K562 (cell line): ENCODE results near the gene CRADD. TPM values are rescaled to one million over a fixed set of nuclear protein-coding genes. Genes with fewer than 3 reads are reported as not detected.
A peak's percentile ranks its signal among the peaks of the same experiment; 100 is the strongest.

Experiments used
- DMBX1 ChIP-seq: fragments of 250-450 bp; sonication (Bioruptor Pico); IDR thresholded peaks from 2 replicates; pipeline ENCODE4 v1.8.0; 2022; ENCODE audit warnings: inconsistent platforms, mild to moderate bottlenecking, moderate library complexity, borderline replicate concordance
- KLF1 ChIP-seq: fragments of 450-650 bp; IDR thresholded peaks from 2 replicates; pipeline ENCODE4 v1.6.1; 2016; ENCODE audit warnings: missing genetic modification characterization, missing compliant biosample characterization
- KLF13 ChIP-seq: fragments of 450-650 bp; IDR thresholded peaks from 2 replicates; pipeline ENCODE4 v1.6.1; 2016; ENCODE audit warnings: missing genetic modification characterization, low read depth, mild to moderate bottlenecking, missing compliant biosample characterization, moderate library complexity, borderline replicate concordance
- MECOM ChIP-seq: fragments of 250-450 bp; sonication (Bioruptor Pico); IDR thresholded peaks from 2 replicates; pipeline ENCODE4 v1.8.0; 2022; ENCODE audit warnings: inconsistent platforms
- MEIS2 ChIP-seq: fragments of 450-650 bp; IDR thresholded peaks from 2 replicates; pipeline ENCODE4 v1.6.1; 2014; ENCODE audit warnings: mild to moderate bottlenecking; ENCODE audit not compliant: partially characterized antibody
- RAD21 ChIP-seq, 2 experiments: fragments of 250-450 bp in 1 of 2; fragments of 450-650 bp in 1 of 2; sonication (Bioruptor Pico) in 1 of 2; formaldehyde crosslinking in 1 of 2; IDR thresholded peaks in 1 of 2; conservative IDR thresholded peaks in 1 of 2; 2 replicates each; pipeline versions ENCODE4 v1.4.0 to v1.8.0; 2020 to 2022; ENCODE audit warnings: mild to moderate bottlenecking in 2 of 2, moderate library complexity in 1 of 2
- RCOR1 ChIP-seq, 2 experiments: IDR thresholded peaks; 2 replicates each; pipeline ENCODE4 v1.6.1; 2012; ENCODE audit warnings: low read depth in 2 of 2, low read length in 2 of 2, borderline replicate concordance in 1 of 2, improper control_type of control experiment in 1 of 2
- REST ChIP-seq, 2 experiments: fragments of 450-650 bp; formaldehyde crosslinking in 1 of 2; IDR thresholded peaks; 2 replicates each; pipeline versions ENCODE4 v1.4.0 to v1.6.1; 2014 to 2020; ENCODE audit warnings: mild to moderate bottlenecking in 2 of 2, borderline replicate concordance in 1 of 2, low read depth in 1 of 2
- SIN3B ChIP-seq: fragments of 450-650 bp; IDR thresholded peaks from 2 replicates; pipeline ENCODE4 v1.6.1; 2017; ENCODE audit warnings: low read depth, mild to moderate bottlenecking, moderate library complexity
- THAP7 ChIP-seq: fragments of 250-450 bp; sonication (Bioruptor Pico); IDR thresholded peaks from 2 replicates; pipeline ENCODE4 v1.5.0; 2021
- ZNF143 ChIP-seq: sonication (generic); formaldehyde crosslinking; IDR thresholded peaks from 2 replicates; pipeline ENCODE4 v1.9.0; 2022; ENCODE audit warnings: mild to moderate bottlenecking, missing genetic modification reagents
- ZNF586 ChIP-seq: fragments of 450-650 bp; formaldehyde crosslinking; conservative IDR thresholded peaks from 2 replicates; pipeline ENCODE4 v1.4.0; 2020; ENCODE audit warnings: mild to moderate bottlenecking, moderate library complexity
- ZNF766 ChIP-seq: fragments of 200-800 bp; sonication (Bioruptor generic); conservative IDR thresholded peaks from 2 replicates; pipeline ENCODE4 v1.6.1; 2016; ENCODE audit warnings: missing genetic modification characterization, missing compliant biosample characterization
- polyA plus RNA-seq, 8 experiments: library from polyadenylated mRNA; depleted of rRNA in 4 of 8; stranded (reverse) in 5 of 8; unstranded in 3 of 8; fragments of >200 nt; fragmentation: Nextera tagmentation in 2 of 8; fragmentation: Illumina TruSeq in 1 of 8; extraction: Ambion mirVana in 2 of 8; extraction: Trizol in 1 of 8; gene quantifications; 2 replicates each; pipeline versions ENCODE4 v1.2.1 to v1.2.3, GENCODE V29; 2011 to 2014; ENCODE audit warnings: inconsistent platforms in 1 of 8, missing spikeins in 1 of 8
- total RNA-seq, 7 experiments: library from RNA; depleted of rRNA in 6 of 7; stranded (reverse); fragments of >200 nt in 6 of 7; fragmentation: Illumina TruSeq in 2 of 7; extraction: Trizol in 2 of 7; gene quantifications; 2 replicates each; pipeline versions ENCODE4 v1.2.1 to v1.2.3, GENCODE V29; 2011 to 2021; ENCODE audit warnings: low replicate concordance in 1 of 7
- TF ChIP-seq, protein P1 (sequence below): fragments of 450-650 bp; formaldehyde crosslinking; IDR thresholded peaks from 2 replicates; pipeline ENCODE4 v1.4.0; 2020; ENCODE audit warnings: mild to moderate bottlenecking, moderate library complexity

Gene CRADD
- total and polyA plus RNA-seq, 9 of the 15 experiments (the other 6 are each of a cell fraction or from before 2014, with no cell fraction given), result 20.5 to 41.1 (median 25.9) TPM

DNA sequence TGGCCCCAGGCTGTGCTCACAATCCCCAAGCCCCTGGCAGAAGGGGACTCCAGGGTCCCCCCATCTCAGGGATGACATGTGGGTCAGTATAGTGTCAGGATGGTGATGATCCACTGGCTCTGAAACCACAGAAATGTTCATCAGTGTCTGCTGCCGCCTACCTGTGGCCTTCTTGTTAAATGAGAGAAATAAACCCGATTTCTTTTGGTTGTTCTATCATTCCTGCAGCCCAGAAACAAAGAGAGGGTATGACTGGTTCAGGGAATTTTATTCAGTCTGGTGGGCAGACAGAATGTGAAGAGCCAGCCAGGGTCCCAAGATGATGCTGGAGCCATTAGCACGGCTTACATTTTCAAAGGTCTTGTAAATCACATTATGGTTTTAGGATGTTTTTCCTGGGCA is 86.6 kb downstream of the CRADD start (continued):
- TF ChIP-seq, protein P1, sequence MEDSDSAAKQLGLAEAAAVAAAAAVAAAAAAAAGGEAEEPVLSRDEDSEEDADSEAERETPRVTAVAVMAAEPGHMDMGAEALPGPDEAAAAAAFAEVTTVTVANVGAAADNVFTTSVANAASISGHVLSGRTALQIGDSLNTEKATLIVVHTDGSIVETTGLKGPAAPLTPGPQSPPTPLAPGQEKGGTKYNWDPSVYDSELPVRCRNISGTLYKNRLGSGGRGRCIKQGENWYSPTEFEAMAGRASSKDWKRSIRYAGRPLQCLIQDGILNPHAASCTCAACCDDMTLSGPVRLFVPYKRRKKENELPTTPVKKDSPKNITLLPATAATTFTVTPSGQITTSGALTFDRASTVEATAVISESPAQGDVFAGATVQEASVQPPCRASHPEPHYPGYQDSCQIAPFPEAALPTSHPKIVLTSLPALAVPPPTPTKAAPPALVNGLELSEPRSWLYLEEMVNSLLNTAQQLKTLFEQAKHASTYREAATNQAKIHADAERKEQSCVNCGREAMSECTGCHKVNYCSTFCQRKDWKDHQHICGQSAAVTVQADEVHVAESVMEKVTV, result peak; percentile 49
- TF ChIP-seq MECOM, result 0 out of 2 replicates have a peak, but pooled peaks have one; percentile 59
- peak; percentile 22; the same call in 1 of the 2 replicates for TF ChIP-seq DMBX1 (CRISPR knock-in tag)
- TF ChIP-seq RCOR1 (IDR thresholded peaks at IDR 0.05; ENCODE audit: borderline replicate concordance in 1 of 2, low read depth in 2 of 2, low read length in 2 of 2), result peak in 1 of 2 experiments; percentile 55; a peak in 1 of 4 replicates
- peak; percentile 28; the same call in 1 of the 2 replicates for TF ChIP-seq ZNF766 (CRISPR knock-in tag)
- peak; percentile 72 to 79 for TF ChIP-seq RAD21 (CRISPR knock-in tag; conservative IDR thresholded peaks at IDR 0.05 in 1 of 2, IDR thresholded peaks at IDR 0.05 in 1 of 2)
- TF ChIP-seq ZNF143 (CRISPR knock-in tag), result no peak
- TF ChIP-seq KLF13 (tag), result no peak
- no peak for TF ChIP-seq ZNF586 (CRISPR knock-in tag)
- no peak for TF ChIP-seq KLF1 (tag)
- TF ChIP-seq MEIS2, result peak; percentile 18
- TF ChIP-seq REST (IDR thresholded peaks at IDR 0.05; ENCODE audit: borderline replicate concordance), result peak; percentile 69; the same call in 1 of the 2 replicates
- TF ChIP-seq REST (CRISPR knock-in tag; IDR thresholded peaks at IDR 0.05; ENCODE audit: low read depth), result no peak
- TF ChIP-seq SIN3B, result no peak
- TF ChIP-seq THAP7 (CRISPR knock-in tag), result no peak
